ENCODE results near the gene OR8G5.
"Not testable (repeated sequence)": the region's sequence is repeated elsewhere in the genome, so short reads cannot be mapped to it uniquely, and the experiment has no call there.

Gene OR8G5

GRCh38 chr11:124256076-124256475, at the start of gene OR8G5:
TSS of gene OR8G5 (plus strand) at chr11:124256376. CDS start at chr11:124264932, 8,556 bp downstream.
- DNase-seq: no peak

GRCh38 chr11:124207102-124207792, 48.9 kb upstream of the OR8G5 start:
- DNase-seq: no peak

- no peak for DNase-seq
Observed at GRCh38 chr11:124209824-124210357, 46.3 kb upstream of the OR8G5 start.

GRCh38 chr11:124210421-124210820, 45.8 kb upstream of the OR8G5 start:
- no peak for DNase-seq

GRCh38 chr11:124211321-124211720, 44.9 kb upstream of the OR8G5 start:
- no peak for DNase-seq

- DNase-seq: no peak
Observed at GRCh38 chr11:124214027-124214426, 42.1 kb upstream of the OR8G5 start.

- DNase-seq: no peak
Observed at GRCh38 chr11:124219126-124219525, 37.0 kb upstream of the OR8G5 start.

- no peak for DNase-seq
Observed at GRCh38 chr11:124222407-124222806, 33.8 kb upstream of the OR8G5 start.

GRCh38 chr11:124224618-124225423, 31.4 kb upstream of the OR8G5 start:
- peak; percentile 1 to 8 for DNase-seq

GRCh38 chr11:124225471-124225870, 30.7 kb upstream of the OR8G5 start:
- no peak for DNase-seq

- DNase-seq: no peak
Observed at GRCh38 chr11:124233376-124233775, 22.8 kb upstream of the OR8G5 start.

GRCh38 chr11:124238512-124238911, 17.7 kb upstream of the OR8G5 start:
- DNase-seq: no peak

- DNase-seq: no peak
Observed at GRCh38 chr11:124240621-124241397, 15.4 kb upstream of the OR8G5 start, which contains the start of gene OR8G1. TSS of gene OR8G1 (plus strand) at chr11:124241095. CDS start at chr11:124249676, 8,581 bp downstream.

- DNase-seq: not testable (repeated sequence)
Observed at GRCh38 chr11:124249869-124250268, 6.3 kb upstream of the OR8G5 start.

- DNase-seq: not testable (repeated sequence)
Observed at GRCh38 chr11:124265041-124265440, 8.9 kb downstream of the OR8G5 start.

GRCh38 chr11:124270886-124271285, 14.7 kb downstream of the OR8G5 start:
- DNase-seq: not testable (repeated sequence)

GRCh38 chr11:124274000-124274399, 17.8 kb downstream of the OR8G5 start:
- no peak for DNase-seq

- no peak for DNase-seq
Observed at GRCh38 chr11:124276081-124276480, 19.9 kb downstream of the OR8G5 start.

- DNase-seq: no peak
Observed at GRCh38 chr11:124277207-124277606, 21.0 kb downstream of the OR8G5 start.

- DNase-seq: no peak
Observed at GRCh38 chr11:124277804-124278203, 21.6 kb downstream of the OR8G5 start.

- DNase-seq: no peak
Observed at GRCh38 chr11:124278261-124278660, 22.1 kb downstream of the OR8G5 start.

GRCh38 chr11:124285610-124286344, 29.6 kb downstream of the OR8G5 start:
- DNase-seq: no peak

All from AML-193 (cell line).